ENCODE data around the gene EGLN1. TPM values are rescaled to one million over a fixed set of nuclear protein-coding genes. Genes with fewer than 3 reads are reported as not detected.
A peak's percentile ranks its signal among the peaks of the same experiment; 100 is the strongest.

EGLN1 gene
- total RNA-seq, 1 experiment from 2014 or later: 27.1 TPM

GRCh38 chr1:231408528-231409094, 13.5 kb downstream of the EGLN1 start:
- no peaks in the 10 kb centered on the region for H3K9me2 ChIP-seq (ENCODE audit: insufficient read depth)
- H4K20me1 ChIP-seq (ENCODE audit: insufficient read depth): no peaks in the 10 kb centered on the region
- H2AFZ ChIP-seq (ENCODE audit: low read depth, low read length, poor library complexity, severe bottlenecking): no peak overlapping the region
- H3K4me1 ChIP-seq (ENCODE audit: control insufficient read depth in 1 of 2, insufficient read depth in 2 of 2, low read length in 2 of 2): peaks cover 20 to 48% of the 10 kb centered on the region in 2 experiments
- peak overlapping the region in 1 of 2 experiments; percentile 37; a peak in 1 of 4 replicates for H3K4me3 ChIP-seq (replicated peaks in 1 of 2; ENCODE audit: low read depth in 1 of 2, low read length in 2 of 2)
- no peaks in the 10 kb centered on the region for H3K9me3 ChIP-seq (ENCODE audit: control insufficient read depth in 1 of 2, insufficient read depth in 1 of 2, low read depth in 1 of 2, low read length in 2 of 2)
- intact Hi-C loops (cut with micrococcal nuclease): no loop called here
- no TSS peak for BruUV-seq (replicated peaks)
- H3K27ac ChIP-seq (ENCODE audit: low read depth, low read length): peak overlapping the region; percentile 36; the same call in 1 of the 2 replicates
- RAD21 ChIA-PET (ENCODE audit: low non-redundant PET in 1 of 2, low total read pairs in 2 of 2, uncharacterized antibody in 2 of 2, unreplicated experiment in 2 of 2): no interaction called here
- H3K79me2 ChIP-seq (ENCODE audit: insufficient read depth, low read length): peaks cover 99% of the 10 kb centered on the region
- no peaks in the 10 kb centered on the region for H3K27me3 ChIP-seq (ENCODE audit: insufficient read depth, low read length)
- H3K4me2 ChIP-seq (ENCODE audit: low read length): peak overlapping the region; percentile 75
- CTCF ChIA-PET: no interaction called here
- TF ChIP-seq CBX3 (IDR thresholded peaks at IDR 0.05; ENCODE audit: low read depth) (no peak), CEBPB (IDR thresholded peaks at IDR 0.05; ENCODE audit: low read depth) (0 out of 2 replicates have a peak, but pooled peaks have one; percentile 2)
- POLR2A ChIA-PET: no interaction called here
- DNase-seq (ENCODE audit: low read depth, low spot score): no peak
- peak overlapping the region; percentile 49 for H3K9ac ChIP-seq (ENCODE audit: low read length)
- H3K36me3 ChIP-seq (ENCODE audit: control insufficient read depth in 1 of 2, insufficient read depth in 2 of 2, low read length in 2 of 2): peaks cover 3 to 11% of the 10 kb centered on the region in 2 experiments; a peak in 3 of 4 replicates
- peak; percentile 13; the same call in 1 of the 2 replicates for ATAC-seq

GRCh38 chr1:231407547-231408396, 14.3 kb downstream of the EGLN1 start:
- peak overlapping the region; percentile 75 for H3K4me2 ChIP-seq (ENCODE audit: low read length)
- ChIA-PET RAD21 (ENCODE audit: low non-redundant PET in 1 of 2, low total read pairs in 2 of 2, uncharacterized antibody in 2 of 2, unreplicated experiment in 2 of 2) (no interaction called here), CTCF (no interaction called here), POLR2A (no interaction called here)
- intact Hi-C loops (cut with micrococcal nuclease): no loop called here
- H4K20me1 ChIP-seq (ENCODE audit: insufficient read depth): no peaks in the 10 kb centered on the region
- H3K9ac ChIP-seq (ENCODE audit: low read length): peak overlapping the region; percentile 49
- DNase-seq (ENCODE audit: low read depth, low spot score) (no peak), ATAC-seq (peak; percentile 91)
- H3K9me3 ChIP-seq (ENCODE audit: control insufficient read depth in 1 of 2, insufficient read depth in 1 of 2, low read depth in 1 of 2, low read length in 2 of 2): no peaks in the 10 kb centered on the region
- no peak overlapping the region for H2AFZ ChIP-seq (ENCODE audit: low read depth, low read length, poor library complexity, severe bottlenecking)
- peak overlapping the region; percentile 36 for H3K27ac ChIP-seq (ENCODE audit: low read depth, low read length)
- peaks cover 99% of the 10 kb centered on the region for H3K79me2 ChIP-seq (ENCODE audit: insufficient read depth, low read length)
- H3K4me3 ChIP-seq (replicated peaks in 1 of 2; ENCODE audit: low read depth in 1 of 2, low read length in 2 of 2): peak overlapping the region in 1 of 2 experiments; percentile 37; a peak in 2 of 4 replicates
- BruUV-seq (replicated peaks): no TSS peak
- no peaks in the 10 kb centered on the region for H3K9me2 ChIP-seq (ENCODE audit: insufficient read depth)
- H3K4me1 ChIP-seq (ENCODE audit: control insufficient read depth in 1 of 2, insufficient read depth in 2 of 2, low read length in 2 of 2): peaks cover 20 to 42% of the 10 kb centered on the region in 2 experiments
- no peaks in the 10 kb centered on the region for H3K27me3 ChIP-seq (ENCODE audit: insufficient read depth, low read length)
- peaks cover 4 to 8% of the 10 kb centered on the region in 2 experiments; a peak in 1 of 4 replicates for H3K36me3 ChIP-seq (ENCODE audit: control insufficient read depth in 1 of 2, insufficient read depth in 2 of 2, low read length in 2 of 2)
- TF ChIP-seq ZNF274 (IDR thresholded peaks at IDR 0.05; ENCODE audit: low read depth, low read length): no peak
- no peak for TF ChIP-seq CTCF (IDR thresholded peaks at IDR 0.05 in 2 of 3, conservative IDR thresholded peaks at IDR 0.05 in 1 of 3; ENCODE audit: borderline replicate concordance in 1 of 3, insufficient read depth in 1 of 3, low read depth in 2 of 3, low read length in 2 of 3)
- no peak for TF ChIP-seq ELF1 (IDR thresholded peaks at IDR 0.05; ENCODE audit: borderline replicate concordance, low read depth)
- TF ChIP-seq JUND (IDR thresholded peaks at IDR 0.05): peak; percentile 38
- 0 out of 2 replicates have a peak, but pooled peaks have one; percentile 8 for TF ChIP-seq CEBPB (IDR thresholded peaks at IDR 0.05; ENCODE audit: low read depth)
- TF ChIP-seq FOSL1 (IDR thresholded peaks at IDR 0.05; ENCODE audit: low read depth): peak; percentile 53; the same call in 1 of the 2 replicates
- no peak for TF ChIP-seq REST (IDR thresholded peaks at IDR 0.05; ENCODE audit: low read depth)

Data from HCT116 (cell line).